Type B pancreatic cell (in vitro differentiated cells): ENCODE data around the gene TFDP1. TPM values are rescaled to one million over a fixed set of nuclear protein-coding genes. Genes with fewer than 3 reads are reported as not detected.

Experiments
- DNase-seq: peaks from one replicate; pipeline ENCODE4 v3.0.0; 2021; ENCODE audit warnings: mixed read lengths; ENCODE audit not compliant: unreplicated experiment; ENCODE audit errors: extremely low spot score
- H3K27ac Mint-ChIP-seq: 2 replicates; pipeline ENCODE4 v1.8.0; 2021; ENCODE audit warnings: mild to moderate bottlenecking, mixed read lengths
- H3K27me3 Mint-ChIP-seq: 2 replicates; pipeline ENCODE4 v1.8.0; 2021; ENCODE audit warnings: mixed read lengths
- H3K36me3 Mint-ChIP-seq: 2 replicates; pipeline ENCODE4 v1.8.0; 2021; ENCODE audit warnings: mixed read lengths
- H3K4me1 Mint-ChIP-seq: one replicate; pipeline ENCODE4 v1.8.0; 2021; ENCODE audit warnings: mixed read lengths; ENCODE audit not compliant: unreplicated experiment
- H3K4me3 Mint-ChIP-seq: 2 replicates; pipeline ENCODE4 v1.8.0; 2021; ENCODE audit warnings: mild to moderate bottlenecking, mixed read lengths
- H3K9me3 Mint-ChIP-seq: 2 replicates; pipeline ENCODE4 v1.8.0; 2021; ENCODE audit warnings: mixed read lengths
- total RNA-seq: library from RNA; stranded (reverse); gene quantifications from 2 replicates; pipeline ENCODE4 v1.2.1, GENCODE V29; 2021; ENCODE audit warnings: low replicate concordance
- TF ChIP-seq, protein P1 (sequence below): fragments of 200-600 bp; sonication (generic); conservative IDR thresholded peaks from 2 replicates; pipeline ENCODE4 v1.5.0; 2021; ENCODE audit warnings: antibody characterized with exemption, mild to moderate bottlenecking

Gene TFDP1
- total RNA-seq, 1 donor from 2014 or later: 78.8 TPM

DNA sequence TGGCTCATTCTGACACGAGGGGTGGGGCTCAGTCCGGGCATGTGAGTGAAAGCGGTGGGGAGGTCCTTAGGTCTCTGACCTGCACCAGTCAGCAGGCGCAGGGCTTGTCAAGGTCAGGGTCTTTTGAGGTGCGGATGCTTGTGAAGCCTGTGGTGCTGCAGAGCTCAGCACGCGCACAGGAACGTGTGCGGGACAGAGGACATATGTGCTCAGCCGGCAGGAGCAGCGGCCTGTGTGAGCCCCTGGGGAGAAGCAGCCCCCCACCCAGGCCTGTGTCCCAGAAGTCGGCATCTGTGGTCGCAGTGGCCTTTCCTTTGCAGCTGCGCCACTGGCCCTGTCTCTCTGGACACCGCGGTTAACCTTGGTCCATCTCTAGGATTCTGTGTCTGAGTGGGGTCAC, 42.6 kb downstream of the TFDP1 start:
- TF ChIP-seq, protein P1, sequence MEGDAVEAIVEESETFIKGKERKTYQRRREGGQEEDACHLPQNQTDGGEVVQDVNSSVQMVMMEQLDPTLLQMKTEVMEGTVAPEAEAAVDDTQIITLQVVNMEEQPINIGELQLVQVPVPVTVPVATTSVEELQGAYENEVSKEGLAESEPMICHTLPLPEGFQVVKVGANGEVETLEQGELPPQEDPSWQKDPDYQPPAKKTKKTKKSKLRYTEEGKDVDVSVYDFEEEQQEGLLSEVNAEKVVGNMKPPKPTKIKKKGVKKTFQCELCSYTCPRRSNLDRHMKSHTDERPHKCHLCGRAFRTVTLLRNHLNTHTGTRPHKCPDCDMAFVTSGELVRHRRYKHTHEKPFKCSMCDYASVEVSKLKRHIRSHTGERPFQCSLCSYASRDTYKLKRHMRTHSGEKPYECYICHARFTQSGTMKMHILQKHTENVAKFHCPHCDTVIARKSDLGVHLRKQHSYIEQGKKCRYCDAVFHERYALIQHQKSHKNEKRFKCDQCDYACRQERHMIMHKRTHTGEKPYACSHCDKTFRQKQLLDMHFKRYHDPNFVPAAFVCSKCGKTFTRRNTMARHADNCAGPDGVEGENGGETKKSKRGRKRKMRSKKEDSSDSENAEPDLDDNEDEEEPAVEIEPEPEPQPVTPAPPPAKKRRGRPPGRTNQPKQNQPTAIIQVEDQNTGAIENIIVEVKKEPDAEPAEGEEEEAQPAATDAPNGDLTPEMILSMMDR: no peak
- Mint-ChIP-seq H3K27ac (no peak overlapping the region), H3K4me1 (peaks cover 9% of the 10 kb centered on the region), H3K27me3 (no peaks in the 10 kb centered on the region), H3K36me3 (peaks cover 18% of the 10 kb centered on the region), H3K4me3 (no peak overlapping the region), H3K9me3 (no peaks in the 10 kb centered on the region)
- DNase-seq: no peak

DNA sequence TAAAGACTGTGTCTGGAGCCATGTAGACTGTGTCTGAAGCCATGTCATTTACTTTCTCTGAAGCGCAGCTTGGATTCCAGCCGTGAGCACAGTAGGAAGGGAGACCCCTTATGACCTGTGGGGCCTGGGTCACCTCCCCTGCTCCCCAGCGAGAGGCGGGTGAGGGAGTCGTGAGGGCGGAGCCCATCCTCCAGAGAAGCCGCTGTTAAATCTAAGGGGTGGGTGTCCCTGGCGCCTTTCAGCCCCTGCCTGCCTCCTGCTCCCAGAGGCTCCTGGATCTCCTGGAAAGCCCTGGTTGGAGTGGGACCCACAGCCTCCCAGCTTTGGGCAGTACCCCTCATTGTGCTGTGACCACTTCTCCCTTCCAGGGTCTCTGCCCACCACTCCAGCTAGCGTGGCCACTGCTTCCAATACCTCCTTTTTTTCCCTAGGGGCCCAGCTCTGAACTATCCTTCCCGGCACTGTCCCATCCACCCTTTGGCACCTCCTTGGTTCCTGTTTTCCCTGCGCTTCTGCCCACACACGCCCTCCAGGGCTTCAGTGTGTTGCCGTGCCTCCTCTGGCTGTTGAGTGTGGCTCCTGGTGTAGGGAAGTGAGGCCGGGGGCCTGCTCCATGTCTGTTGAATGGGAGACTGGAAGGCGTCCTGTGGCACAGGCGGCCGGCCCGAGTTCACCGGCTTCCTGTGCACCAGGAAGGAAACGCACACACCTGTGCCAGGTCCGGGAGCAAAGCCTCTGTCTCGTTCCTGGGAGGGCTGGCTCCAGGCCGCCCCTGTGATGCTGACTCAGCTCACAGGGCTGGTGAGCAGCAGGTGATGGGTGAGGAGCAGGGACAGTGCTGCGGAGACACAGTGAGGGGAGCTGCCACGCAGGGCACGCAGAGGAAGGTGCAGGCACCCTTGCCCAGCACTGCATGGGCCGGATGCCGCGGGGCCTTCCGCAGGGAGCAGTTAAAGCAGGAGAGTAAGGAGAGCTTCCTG, 44.0 kb downstream of the TFDP1 start:
- Mint-ChIP-seq H3K36me3 (peaks cover 17% of the 10 kb centered on the region), H3K27ac (peak overlapping the region; percentile 58), H3K4me1 (peaks cover 9% of the 10 kb centered on the region), H3K27me3 (no peaks in the 10 kb centered on the region), H3K9me3 (no peaks in the 10 kb centered on the region), H3K4me3 (no peak overlapping the region)
- TF ChIP-seq, protein P1: no peak
- no peak for DNase-seq

DNA sequence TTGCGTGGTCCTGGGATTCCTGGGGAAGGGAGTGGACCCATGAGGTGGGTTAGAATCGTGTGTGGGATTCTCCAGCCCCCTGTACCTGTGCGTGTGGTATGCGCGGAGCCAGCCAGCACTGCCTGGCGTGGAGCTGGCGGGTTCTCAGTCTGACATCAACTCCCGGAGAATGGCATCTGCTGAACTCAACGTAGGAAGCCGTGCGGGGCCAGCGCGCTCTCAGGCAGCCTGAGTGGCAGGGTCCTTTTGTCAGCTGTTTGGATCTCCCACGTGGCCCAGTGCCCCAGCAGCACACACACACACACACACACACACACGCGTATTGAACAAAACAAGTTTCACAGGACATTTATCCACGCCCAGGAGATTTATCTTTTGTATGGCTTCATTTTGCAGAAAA, 45.3 kb downstream of the TFDP1 start:
- peaks cover 9% of the 10 kb centered on the region for H3K4me1 Mint-ChIP-seq
- DNase-seq: no peak
- H3K9me3 Mint-ChIP-seq: no peaks in the 10 kb centered on the region
- H3K27ac Mint-ChIP-seq: no peak overlapping the region
- H3K36me3 Mint-ChIP-seq: peaks cover 26% of the 10 kb centered on the region
- TF ChIP-seq, protein P1: no peak
- no peak overlapping the region for H3K4me3 Mint-ChIP-seq
- H3K27me3 Mint-ChIP-seq: no peaks in the 10 kb centered on the region

DNA sequence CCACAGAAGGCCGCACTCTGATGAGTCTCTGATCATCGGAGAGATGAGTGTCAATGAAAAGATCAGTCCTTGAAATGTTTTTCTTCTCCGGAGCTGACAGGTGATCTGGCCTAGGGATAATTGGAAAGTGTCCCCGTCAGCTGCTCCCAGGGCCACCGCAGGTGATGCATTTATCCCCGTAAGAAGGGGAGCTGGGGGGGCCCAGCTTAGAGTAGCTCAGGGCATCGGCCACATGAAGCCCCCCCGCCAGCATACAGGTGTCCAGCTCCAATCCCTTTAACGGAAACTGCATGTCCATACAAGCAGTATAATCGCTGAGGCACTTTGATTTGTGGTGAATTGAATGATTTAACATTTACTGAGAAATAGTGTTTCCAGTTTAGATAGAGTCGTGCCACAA, 45.7 kb downstream of the TFDP1 start:
- no peaks in the 10 kb centered on the region for H3K9me3 Mint-ChIP-seq

DNA sequence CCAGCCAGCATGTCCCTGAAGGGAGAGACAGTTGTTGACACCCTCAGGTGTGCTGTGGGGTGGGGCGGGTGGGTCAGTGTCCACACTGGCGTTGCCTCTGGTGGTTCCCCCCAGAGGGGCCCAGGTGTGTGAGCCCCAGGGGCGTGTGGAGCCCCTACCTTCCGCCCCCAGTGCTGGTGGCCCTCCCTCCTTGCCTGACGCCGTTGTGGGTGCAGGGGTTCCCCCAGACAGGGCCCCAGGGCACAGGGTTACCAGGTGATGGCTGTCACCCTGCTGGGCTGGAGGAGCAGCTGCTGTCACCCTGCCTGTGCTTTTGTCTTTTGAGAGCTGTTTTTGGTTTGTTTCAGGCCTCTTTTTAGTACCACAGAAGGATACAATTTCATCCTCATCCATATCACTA, 46.3 kb downstream of the TFDP1 start:
- H3K27ac Mint-ChIP-seq: no peak overlapping the region

More for the DNA sequence above, 45.7 kb downstream of the TFDP1 start:
- H3K4me1 Mint-ChIP-seq: peaks cover 9% of the 10 kb centered on the region
- H3K36me3 Mint-ChIP-seq: peaks cover 26% of the 10 kb centered on the region
- no peak overlapping the region for H3K27ac Mint-ChIP-seq
- no peak for DNase-seq
- TF ChIP-seq, protein P1: no peak
- H3K4me3 Mint-ChIP-seq: no peak overlapping the region
- no peaks in the 10 kb centered on the region for H3K27me3 Mint-ChIP-seq

More for the DNA sequence above, 46.3 kb downstream of the TFDP1 start:
- H3K36me3 Mint-ChIP-seq: peaks cover 26% of the 10 kb centered on the region
- H3K9me3 Mint-ChIP-seq: no peaks in the 10 kb centered on the region
- no peak overlapping the region for H3K4me3 Mint-ChIP-seq
- no peak for DNase-seq
- no peaks in the 10 kb centered on the region for H3K27me3 Mint-ChIP-seq
- TF ChIP-seq, protein P1: no peak
- H3K4me1 Mint-ChIP-seq: peaks cover 9% of the 10 kb centered on the region
